Measurements from ENCODE around the gene RBP5.
"Not testable (repeated sequence)": the region's sequence is repeated elsewhere in the genome, so short reads cannot be mapped to it uniquely, and the experiment has no call there.

RBP5 gene

GRCh38 chr12:7123806-7124522 is 4.7 kb downstream of the RBP5 start:
- DNase-seq (ENCODE audit: low read depth in 2 of 2, low spot score in 1 of 2) = no peak

DNA sequence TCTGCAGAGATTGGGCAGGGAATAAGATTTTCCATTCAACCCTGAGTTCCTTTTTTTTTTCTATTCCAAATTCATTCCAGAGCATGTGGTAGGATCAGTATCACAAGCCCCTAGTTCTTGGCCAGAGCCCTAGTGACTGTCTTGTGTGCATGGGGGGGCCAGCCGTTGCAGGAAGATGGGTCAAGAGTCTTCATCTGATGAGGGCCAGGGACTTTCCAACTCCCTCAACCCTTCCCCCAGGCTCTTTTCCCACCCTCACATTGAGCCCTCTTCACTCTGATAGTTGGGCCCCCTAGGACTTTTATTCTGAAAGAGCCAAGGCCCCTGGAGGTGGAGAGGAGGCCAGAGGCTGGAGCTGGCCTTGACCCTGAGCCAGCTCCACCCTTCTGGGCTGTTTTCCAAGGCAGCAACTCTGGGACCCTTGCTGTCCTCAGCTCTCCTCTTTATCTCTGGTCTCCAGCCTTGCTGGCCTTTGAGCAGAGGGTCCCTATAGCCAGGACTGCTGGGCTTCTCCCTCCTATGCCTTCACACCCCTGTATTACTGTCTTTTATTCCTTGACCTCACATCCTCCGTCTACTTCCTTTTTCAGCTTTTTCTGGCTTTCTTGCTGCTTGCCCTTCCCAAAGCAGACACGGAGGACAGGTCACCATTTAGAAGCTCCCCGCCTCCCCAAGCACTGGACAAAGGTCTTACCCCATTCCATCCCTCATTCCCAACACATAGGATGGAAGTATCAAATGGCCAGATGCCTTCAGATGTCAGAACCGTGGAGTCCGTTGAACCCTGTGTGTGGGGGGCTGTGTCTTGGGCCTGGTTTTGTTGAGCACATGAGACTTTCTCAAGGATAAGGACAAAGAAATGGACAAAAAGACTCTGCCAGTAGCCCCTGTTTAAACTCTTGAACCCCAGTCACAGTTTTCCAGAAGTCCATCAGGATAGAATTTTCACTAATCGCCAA is 5.6 kb downstream of the RBP5 start:
- no peak for DNase-seq (ENCODE audit: low read depth in 2 of 2, low spot score in 1 of 2)

- DNase-seq (ENCODE audit: low read depth in 2 of 2, low spot score in 1 of 2) = no peak
Observed at GRCh38 chr12:7121324-7121723, 7.4 kb downstream of the RBP5 start.

DNA sequence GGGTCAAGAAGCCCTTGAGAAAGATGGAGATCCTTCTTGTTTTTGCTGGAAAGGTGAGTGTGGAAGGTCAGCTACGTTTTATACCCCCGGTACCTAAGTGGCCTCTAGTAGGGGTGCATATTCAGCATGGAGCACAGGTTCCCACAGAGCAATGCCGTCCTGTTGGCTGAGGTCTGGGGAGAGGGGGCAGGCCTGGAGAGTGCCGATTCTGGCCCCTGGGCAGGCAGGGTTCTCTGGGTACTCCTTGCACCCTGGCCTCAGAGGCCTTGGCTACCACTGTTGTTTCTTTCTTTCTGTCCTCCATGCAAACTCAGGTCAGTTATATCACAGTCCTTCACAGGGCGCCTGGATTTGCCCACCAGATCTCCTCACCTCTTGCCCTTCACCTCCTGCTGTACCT is 8.5 kb downstream of the RBP5 start:
- DNase-seq (ENCODE audit: low read depth in 2 of 2, low spot score in 1 of 2) = no peak

GRCh38 chr12:7118881-7119280 is 9.8 kb downstream of the RBP5 start:
- DNase-seq (ENCODE audit: low read depth in 2 of 2, low spot score in 1 of 2) = no peak

GRCh38 chr12:7117670-7118069 is 11.0 kb downstream of the RBP5 start:
- DNase-seq (ENCODE audit: low read depth in 2 of 2, low spot score in 1 of 2) = no peak

DNA sequence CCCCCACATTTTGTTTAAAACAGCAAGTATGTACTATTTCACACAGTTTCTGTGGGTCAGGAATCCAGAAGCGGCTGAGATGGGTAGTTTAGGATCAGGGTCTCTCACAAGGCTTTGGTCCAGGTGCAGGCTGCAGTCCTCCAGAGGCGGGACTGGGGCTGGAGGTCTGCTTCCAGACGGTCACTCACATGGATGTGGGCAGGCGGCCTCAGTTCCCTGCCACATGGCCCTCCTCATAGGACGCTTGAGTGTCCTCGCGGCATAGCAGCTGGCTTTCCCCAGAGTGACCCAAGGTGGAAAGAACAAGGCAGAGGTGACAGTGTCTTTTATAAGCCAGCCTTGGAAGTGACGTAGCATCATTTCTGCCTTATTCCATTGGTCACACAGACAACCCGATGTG is 11.8 kb downstream of the RBP5 start:
- no peak for DNase-seq (ENCODE audit: low read depth in 2 of 2, low spot score in 1 of 2)

GRCh38 chr12:7116196-7116595 is 12.5 kb downstream of the RBP5 start:
- no peak for DNase-seq (ENCODE audit: low read depth in 2 of 2, low spot score in 1 of 2)

DNA sequence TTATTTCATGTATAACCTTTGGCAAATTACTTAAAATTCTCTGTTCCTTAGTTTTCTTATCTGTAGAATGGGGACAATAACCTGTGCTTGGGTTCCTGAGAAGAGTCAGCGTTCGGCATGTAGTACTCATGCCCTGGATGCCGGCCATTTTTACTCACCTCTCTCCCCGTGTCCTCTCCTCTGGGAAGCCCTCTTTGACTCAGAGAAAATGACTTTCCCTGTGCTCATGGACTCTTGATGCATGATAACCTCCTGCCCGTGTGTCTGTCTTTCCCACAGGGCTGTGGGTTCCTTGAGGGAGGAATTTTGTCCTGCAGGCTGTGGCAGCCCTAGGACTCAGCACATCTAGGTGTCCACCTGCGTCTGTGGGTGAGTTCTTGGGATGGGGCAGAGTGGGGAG is 13.8 kb downstream of the RBP5 start:
- DNase-seq (ENCODE audit: low read depth in 2 of 2, low spot score in 1 of 2) = no peak

GRCh38 chr12:7114008-7114407 is 14.7 kb downstream of the RBP5 start:
- no peak for DNase-seq (ENCODE audit: low read depth in 2 of 2, low spot score in 1 of 2)

GRCh38 chr12:7113389-7113871 is 15.3 kb downstream of the RBP5 start:
- peak in 1 of 2 donors; percentile 39 for DNase-seq (ENCODE audit: low read depth in 2 of 2, low spot score in 1 of 2)

GRCh38 chr12:7112041-7112440 is 16.6 kb downstream of the RBP5 start:
- DNase-seq (ENCODE audit: low read depth in 2 of 2, low spot score in 1 of 2) = no peak

DNA sequence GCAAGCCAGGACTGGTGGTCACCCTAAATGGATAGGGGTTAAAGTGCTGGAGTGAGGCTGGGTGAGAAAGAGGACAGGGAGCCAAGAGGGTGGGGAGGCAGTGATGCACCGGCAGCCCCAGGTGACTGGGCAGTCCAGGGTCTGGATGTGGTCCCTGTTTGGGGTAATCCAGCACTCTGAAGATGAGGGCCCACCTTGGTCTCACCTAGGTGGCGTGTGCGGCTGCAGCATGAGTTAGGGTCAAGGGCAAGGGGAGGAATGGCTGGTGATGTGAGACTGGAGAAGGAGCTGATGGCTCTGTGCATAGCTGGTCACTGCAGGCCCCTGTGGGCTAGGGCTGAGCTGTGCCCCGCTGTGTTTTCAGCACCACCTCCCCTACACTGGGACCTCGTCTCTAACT is 18.0 kb downstream of the RBP5 start:
- DNase-seq (ENCODE audit: low read depth in 2 of 2, low spot score in 1 of 2) = no peak

DNA sequence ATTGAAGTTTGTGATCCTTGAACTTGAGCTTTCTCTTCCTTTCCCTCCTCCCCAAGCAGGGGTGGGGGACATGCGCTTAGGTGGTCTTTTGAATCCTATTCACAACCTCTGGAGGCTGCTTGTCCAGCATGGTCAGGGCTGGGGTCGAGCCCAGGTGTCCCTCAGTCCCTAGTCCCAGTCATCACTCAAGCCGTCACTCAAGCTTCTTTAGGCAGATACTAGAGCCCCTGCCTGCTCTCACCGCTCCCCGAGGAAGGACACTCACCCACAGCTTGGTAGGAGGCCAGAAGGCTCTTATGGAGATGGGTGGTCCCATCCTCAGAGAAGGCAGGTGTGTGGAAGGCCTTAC is 19.1 kb downstream of the RBP5 start:
- DNase-seq (ENCODE audit: low read depth in 2 of 2, low spot score in 1 of 2) = no peak

- peak; percentile 67 to 78 for DNase-seq (ENCODE audit: low read depth in 2 of 2, low spot score in 1 of 2)
Observed at GRCh38 chr12:7108796-7109571, 19.7 kb downstream of the RBP5 start, which contains the start of gene C1RL. C1RL (minus strand) TSS chr12:7109214; CDS start chr12:7109180, 34 bp downstream.

DNA sequence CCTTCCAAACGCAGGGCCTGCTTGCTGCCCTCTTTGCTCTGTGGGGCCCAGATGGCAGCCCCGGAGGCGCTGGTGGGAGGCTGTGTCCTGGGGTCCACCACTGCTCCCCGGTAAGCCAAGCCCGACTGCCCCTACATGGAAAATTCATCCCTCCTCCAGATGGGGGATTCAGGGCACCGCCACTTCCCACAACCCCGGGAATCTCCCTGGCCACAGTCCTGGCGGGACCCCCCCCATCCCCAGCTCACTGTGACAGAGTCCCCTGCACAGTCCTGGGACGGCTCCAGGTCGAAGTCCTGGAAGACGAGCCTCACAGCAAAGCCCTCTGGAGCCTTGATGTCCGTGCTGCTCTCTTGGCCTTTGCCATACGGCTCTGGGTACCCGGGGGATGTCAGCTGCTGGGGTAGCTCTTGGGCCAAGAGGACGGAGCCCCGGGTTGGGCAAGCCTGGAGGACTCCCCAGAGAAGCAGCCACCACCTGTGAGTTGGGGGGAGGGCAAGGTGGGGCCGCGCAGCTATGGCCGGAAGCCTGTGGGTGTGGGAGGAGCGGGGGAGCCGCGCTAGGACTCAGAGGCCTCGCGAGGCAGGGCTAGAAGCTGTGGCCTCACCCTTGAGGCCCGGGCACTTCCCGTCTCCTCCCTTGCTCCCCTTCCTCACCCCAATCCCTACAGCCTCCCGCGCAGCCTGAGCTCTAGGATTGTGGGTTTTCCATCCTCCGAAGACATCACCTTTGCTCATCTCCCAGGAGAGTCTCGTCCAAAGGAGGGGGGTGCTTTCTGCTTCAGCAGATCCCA is 20.5 kb downstream of the RBP5 start:
- DNase-seq (ENCODE audit: low read depth in 2 of 2, low spot score in 1 of 2) = peak in 1 of 2 donors; percentile 53

GRCh38 chr12:7107636-7108002 is 21.1 kb downstream of the RBP5 start:
- no peak for DNase-seq (ENCODE audit: low read depth in 2 of 2, low spot score in 1 of 2)

GRCh38 chr12:7107181-7107580 is 21.5 kb downstream of the RBP5 start:
- DNase-seq (ENCODE audit: low read depth in 2 of 2, low spot score in 1 of 2) = not testable (repeated sequence)

DNA sequence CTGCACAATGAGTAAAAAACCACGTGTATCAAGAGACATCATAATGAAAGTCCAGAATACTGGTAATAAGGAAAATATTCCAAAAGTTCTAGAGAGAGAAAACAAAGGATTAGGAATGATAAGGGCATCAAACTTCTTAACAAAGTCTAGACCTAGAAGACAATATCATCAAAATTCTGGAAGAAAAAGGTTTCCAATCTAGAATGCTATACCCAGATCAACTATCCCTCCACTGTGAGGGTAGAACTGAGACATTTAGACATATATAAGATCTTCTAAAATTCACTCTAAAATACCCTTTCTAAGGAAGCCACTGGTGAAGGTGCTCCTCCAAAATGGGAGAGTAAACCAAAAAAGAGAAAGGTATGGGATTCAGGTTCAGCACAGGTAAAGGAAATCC is 22.6 kb downstream of the RBP5 start:
- DNase-seq (ENCODE audit: low read depth in 2 of 2, low spot score in 1 of 2) = no peak

GRCh38 chr12:7103837-7104584 is 24.7 kb downstream of the RBP5 start:
- no peak for DNase-seq (ENCODE audit: low read depth in 2 of 2, low spot score in 1 of 2)

Measured in stimulated activated CD8-positive, alpha-beta memory T cell treated with anti-CD3 and anti-CD28 coated beads, Interleukin-4, amount 100 ng/mL, for 1 hour (primary cell).